Keratinocyte (primary cell): ENCODE results near the gene ATXN7L3. TPM values are rescaled to one million over a fixed set of nuclear protein-coding genes. Genes with fewer than 3 reads are reported as not detected.
A peak's percentile ranks its signal among the peaks of the same experiment; 100 is the strongest.

Source experiments
- DNase-seq: peaks from one replicate; pipeline ENCODE4 v3.0.0-alpha.2; 2011; ENCODE audit warnings: low read depth, missing footprints, low spot score
- FAIRE-seq: peaks from 2 replicates; lab custom pipeline; 2011; peaks lifted over from hg19 to GRCh38; lab: Jason Lieb, UNC
- H2AFZ ChIP-seq: 2 replicates; pipeline ENCODE4 v1.6.0; 2012; ENCODE audit warnings: low read length, control low read depth, inconsistent platforms; ENCODE audit not compliant: control insufficient read depth
- H3K27ac ChIP-seq: 2 replicates; pipeline ENCODE4 v1.5.1; 2011; ENCODE audit warnings: low read length; ENCODE audit not compliant: control insufficient read depth, insufficient read depth
- H3K27me3 ChIP-seq: 3 replicates; pipeline ENCODE4 v1.6.0; 2011; ENCODE audit warnings: low read length; ENCODE audit not compliant: control insufficient read depth, insufficient read depth; ENCODE audit errors: extremely low read depth
- H3K36me3 ChIP-seq, 2 experiments: 2 replicates in 1 of 2; 3 replicates in 1 of 2; pipeline ENCODE4 v1.5.1; 2011; ENCODE audit warnings: low read length in 2 of 2, mild to moderate bottlenecking in 1 of 2; ENCODE audit not compliant: control insufficient read depth in 2 of 2, insufficient read depth in 2 of 2; ENCODE audit errors: extremely low read depth in 1 of 2
- H3K4me1 ChIP-seq: 3 replicates; pipeline ENCODE4 v1.5.1; 2011; ENCODE audit warnings: low read length; ENCODE audit not compliant: control insufficient read depth, insufficient read depth; ENCODE audit errors: extremely low read depth
- H3K4me2 ChIP-seq: 3 replicates; pipeline ENCODE4 v1.6.0; 2011; ENCODE audit warnings: low read depth, low read length; ENCODE audit not compliant: control insufficient read depth, insufficient read depth; ENCODE audit errors: extremely low read depth
- H3K4me3 ChIP-seq, 3 experiments: fragments of 200-600 bp in 1 of 3; sonication (generic) in 1 of 3; 2 replicates in 2 of 3; 3 replicates in 1 of 3; pipeline ENCODE4 v1.5.1; 2011 to 2016; ENCODE audit warnings: low read length in 3 of 3, mild to moderate bottlenecking in 3 of 3, control low read depth in 2 of 3, inconsistent platforms in 1 of 3, low read depth in 1 of 3, mixed read lengths in 1 of 3, mixed run types in 1 of 3, moderate library complexity in 1 of 3; ENCODE audit not compliant: control insufficient read depth in 2 of 3, insufficient read depth in 2 of 3; ENCODE audit errors: extremely low read depth in 1 of 3
- H3K79me2 ChIP-seq: 2 replicates; pipeline ENCODE4 v1.6.0; 2012; ENCODE audit warnings: low read length; ENCODE audit not compliant: control insufficient read depth, insufficient read depth
- H3K9ac ChIP-seq: 3 replicates; pipeline ENCODE4 v1.6.0; 2011; ENCODE audit warnings: low read length; ENCODE audit not compliant: control insufficient read depth, insufficient read depth; ENCODE audit errors: extremely low read depth
- H3K9me1 ChIP-seq: 3 replicates; pipeline ENCODE4 v1.6.0; 2011; ENCODE audit warnings: low read length; ENCODE audit not compliant: control insufficient read depth, insufficient read depth; ENCODE audit errors: extremely low read depth
- H3K9me3 ChIP-seq: 2 replicates; pipeline ENCODE4 v1.5.1; 2012; ENCODE audit warnings: low read depth, low read length; ENCODE audit not compliant: control insufficient read depth
- H4K20me1 ChIP-seq: 3 replicates; pipeline ENCODE4 v1.6.0; 2011; ENCODE audit warnings: low read length; ENCODE audit not compliant: control insufficient read depth, insufficient read depth; ENCODE audit errors: extremely low read depth
- EZH2 ChIP-seq: IDR thresholded peaks from one replicate; pipeline ENCODE4 v1.6.1; 2012; ENCODE audit warnings: inconsistent platforms, mild to moderate bottlenecking, low read length, moderate library complexity
- dilution Hi-C: fragments of 300-500 bp; cut with MboI; formaldehyde crosslinking; loops from one replicate; pipeline ENCODE4 v1.7.0; 2020; ENCODE audit warnings: low sequenced_read_pairs; ENCODE audit not compliant: extremely low pct_ligation_motif_present
- polyA plus RNA-seq, 5 experiments: library from polyadenylated mRNA; depleted of rRNA in 3 of 5; stranded (reverse) in 3 of 5; stranded (forward) in 1 of 5; unstranded in 1 of 5; fragments of >200 nt; gene quantifications; 1 replicate in 1 of 5; 2 replicates in 3 of 5; 3 replicates in 1 of 5; pipeline versions ENCODE4 v1.2.1 to v1.2.3, GENCODE V29; 2011 to 2012; ENCODE audit warnings: missing spikeins in 2 of 5, low read depth in 1 of 5, low replicate concordance in 1 of 5
- TF ChIP-seq, protein P1 (sequence below), 3 experiments: IDR thresholded peaks in 1 of 3; conservative IDR thresholded peaks in 1 of 3; optimal IDR thresholded peaks in 1 of 3; 2 replicates in 2 of 3; 3 replicates in 1 of 3; pipeline versions ENCODE3 to v1.5.1; 2011; ENCODE audit warnings: low read length in 3 of 3, mild to moderate bottlenecking in 3 of 3, moderate library complexity in 2 of 3, control low read depth in 1 of 3, inconsistent platforms in 1 of 3; ENCODE audit not compliant: insufficient read depth in 2 of 3; ENCODE audit errors: extremely low read depth in 1 of 3

Gene ATXN7L3
- polyA plus RNA-seq, 1 donor (not counting 4 experiments of a cell fraction or from before 2014, with no cell fraction given) = 32.8 TPM

DNA sequence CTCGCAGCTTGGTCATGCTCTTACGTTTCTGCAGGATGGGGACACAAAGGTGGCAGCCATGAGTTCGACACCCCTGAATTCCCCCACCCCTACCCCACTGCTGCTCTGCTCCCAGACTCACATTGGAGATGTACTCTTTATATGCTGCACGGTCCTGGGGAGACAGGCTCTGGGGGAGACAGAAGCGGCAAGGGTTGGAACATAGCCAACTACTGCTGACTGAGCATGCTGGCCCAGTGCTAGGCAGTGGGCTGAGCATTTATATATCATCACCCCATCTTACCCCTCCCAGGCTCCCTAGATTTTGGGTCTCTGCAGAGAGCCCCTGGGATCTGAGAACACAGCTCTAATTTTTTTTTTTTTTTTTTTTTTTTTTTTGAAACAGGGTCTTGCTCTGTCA lies 8.1 kb upstream of the ATXN7L3 start:
- dilution Hi-C loops = no loop called here
- DNase-seq (no peak), FAIRE-seq (no peak)
- no peak overlapping the region for H3K4me2 ChIP-seq
- H3K27ac ChIP-seq = peak overlapping the region; percentile 74
- no peak for TF ChIP-seq EZH2
- TF ChIP-seq, protein P1, sequence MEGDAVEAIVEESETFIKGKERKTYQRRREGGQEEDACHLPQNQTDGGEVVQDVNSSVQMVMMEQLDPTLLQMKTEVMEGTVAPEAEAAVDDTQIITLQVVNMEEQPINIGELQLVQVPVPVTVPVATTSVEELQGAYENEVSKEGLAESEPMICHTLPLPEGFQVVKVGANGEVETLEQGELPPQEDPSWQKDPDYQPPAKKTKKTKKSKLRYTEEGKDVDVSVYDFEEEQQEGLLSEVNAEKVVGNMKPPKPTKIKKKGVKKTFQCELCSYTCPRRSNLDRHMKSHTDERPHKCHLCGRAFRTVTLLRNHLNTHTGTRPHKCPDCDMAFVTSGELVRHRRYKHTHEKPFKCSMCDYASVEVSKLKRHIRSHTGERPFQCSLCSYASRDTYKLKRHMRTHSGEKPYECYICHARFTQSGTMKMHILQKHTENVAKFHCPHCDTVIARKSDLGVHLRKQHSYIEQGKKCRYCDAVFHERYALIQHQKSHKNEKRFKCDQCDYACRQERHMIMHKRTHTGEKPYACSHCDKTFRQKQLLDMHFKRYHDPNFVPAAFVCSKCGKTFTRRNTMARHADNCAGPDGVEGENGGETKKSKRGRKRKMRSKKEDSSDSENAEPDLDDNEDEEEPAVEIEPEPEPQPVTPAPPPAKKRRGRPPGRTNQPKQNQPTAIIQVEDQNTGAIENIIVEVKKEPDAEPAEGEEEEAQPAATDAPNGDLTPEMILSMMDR (optimal IDR thresholded peaks at IDR 0.05 in 1 of 3, IDR thresholded peaks at IDR 0.05 in 1 of 3, conservative IDR thresholded peaks at IDR 0.05 in 1 of 3; ENCODE audit: extremely low read depth in 1 of 3, insufficient read depth in 2 of 3, low read length in 3 of 3) = no peak
- H3K4me1 ChIP-seq = peaks cover 46% of the 10 kb centered on the region
- H3K36me3 ChIP-seq = peaks cover 27 to 40% of the 10 kb centered on the region in 2 experiments
- no peak overlapping the region for H3K4me3 ChIP-seq
- peaks cover 2% of the 10 kb centered on the region for H4K20me1 ChIP-seq
- no peak overlapping the region for H2AFZ ChIP-seq
- H3K9me3 ChIP-seq = no peaks in the 10 kb centered on the region
- H3K9me1 ChIP-seq = peaks cover 5% of the 10 kb centered on the region
- H3K9ac ChIP-seq = no peak overlapping the region
- H3K27me3 ChIP-seq = no peaks in the 10 kb centered on the region
- no peaks in the 10 kb centered on the region for H3K79me2 ChIP-seq

DNA sequence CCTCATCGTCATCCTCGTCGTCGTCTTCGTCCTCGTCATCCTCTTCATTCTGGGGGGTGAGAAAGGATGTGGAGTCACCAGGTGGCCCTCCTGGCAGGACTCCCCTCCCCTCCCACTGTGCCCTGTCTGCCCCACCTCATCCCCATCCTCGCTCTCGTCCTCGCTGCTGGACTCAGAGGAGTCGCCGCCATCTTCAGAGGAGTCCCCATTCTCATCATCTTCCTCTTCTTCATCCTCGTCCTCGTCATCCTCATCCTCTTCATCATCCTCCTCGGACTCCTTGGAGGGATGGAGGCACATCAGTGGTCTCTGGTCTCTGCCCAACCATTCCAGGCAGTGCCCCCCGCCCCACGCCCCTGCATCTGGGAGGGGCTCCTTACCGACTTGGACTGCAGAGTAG lies 7.6 kb upstream of the ATXN7L3 start:
- Histone ChIP-seq H3K27ac (no peak overlapping the region), H3K27me3 (no peaks in the 10 kb centered on the region), H4K20me1 (peaks cover 2% of the 10 kb centered on the region), H3K4me1 (peaks cover 46% of the 10 kb centered on the region), H3K9me3 (no peaks in the 10 kb centered on the region), H3K79me2 (no peaks in the 10 kb centered on the region), H3K36me3 (peaks cover 26 to 40% of the 10 kb centered on the region in 2 experiments), H2AFZ (no peak overlapping the region), H3K4me3 (no peak overlapping the region), H3K9ac (no peak overlapping the region), H3K4me2 (no peak overlapping the region), H3K9me1 (peaks cover 5% of the 10 kb centered on the region)
- TF ChIP-seq, protein P1 (optimal IDR thresholded peaks at IDR 0.05 in 1 of 3, IDR thresholded peaks at IDR 0.05 in 1 of 3, conservative IDR thresholded peaks at IDR 0.05 in 1 of 3; ENCODE audit: extremely low read depth in 1 of 3, insufficient read depth in 2 of 3, low read length in 3 of 3) = no peak
- no peak for TF ChIP-seq EZH2
- FAIRE-seq (no peak), DNase-seq (no peak)
- dilution Hi-C loops = no loop called here
